GM10266 (cell line): ENCODE data around the gene CRADD.

Source experiments
- DNase-seq: peaks from one replicate; pipeline ENCODE4 v3.0.0; 2012; ENCODE audit errors: extremely low spot score
- CTCF ChIP-seq: IDR thresholded peaks from 2 replicates; pipeline ENCODE4 v1.5.1; 2012; ENCODE audit warnings: mild to moderate bottlenecking, low read depth; ENCODE audit not compliant: control insufficient read depth, insufficient read depth; ENCODE audit errors: missing control alignments

CRADD gene

GRCh38 chr12:93642751-93643150 lies 34.4 kb upstream of the CRADD start:
- DNase-seq = no peak
- no peak for TF ChIP-seq CTCF

- DNase-seq = no peak
- TF ChIP-seq CTCF = no peak
These were observed 31.5 kb upstream of the CRADD start for GRCh38 chr12:93645702-93646101.

- TF ChIP-seq CTCF = no peak
- DNase-seq = no peak
These were observed 26.5 kb upstream of the CRADD start for GRCh38 chr12:93650626-93651025.

- TF ChIP-seq CTCF = no peak
These were observed 24.1 kb upstream of the CRADD start for GRCh38 chr12:93653079-93653478.

GRCh38 chr12:93653712-93654111 lies 23.5 kb upstream of the CRADD start:
- no peak for TF ChIP-seq CTCF
- no peak for DNase-seq

More at GRCh38 chr12:93653079-93653478, 24.1 kb upstream of the CRADD start:
- no peak for DNase-seq

- DNase-seq = no peak
These were observed 22.8 kb upstream of the CRADD start for GRCh38 chr12:93654421-93654820.

GRCh38 chr12:93657071-93657470 lies 20.1 kb upstream of the CRADD start:
- no peak for TF ChIP-seq CTCF

More at GRCh38 chr12:93654421-93654820, 22.8 kb upstream of the CRADD start:
- TF ChIP-seq CTCF = no peak

More at GRCh38 chr12:93657071-93657470, 20.1 kb upstream of the CRADD start:
- DNase-seq = no peak
